ENCODE results near the gene IGF2BP3.
"Not testable (repeated sequence)": the region's sequence is repeated elsewhere in the genome, so short reads cannot be mapped to it uniquely, and the experiment has no call there.

DNA sequence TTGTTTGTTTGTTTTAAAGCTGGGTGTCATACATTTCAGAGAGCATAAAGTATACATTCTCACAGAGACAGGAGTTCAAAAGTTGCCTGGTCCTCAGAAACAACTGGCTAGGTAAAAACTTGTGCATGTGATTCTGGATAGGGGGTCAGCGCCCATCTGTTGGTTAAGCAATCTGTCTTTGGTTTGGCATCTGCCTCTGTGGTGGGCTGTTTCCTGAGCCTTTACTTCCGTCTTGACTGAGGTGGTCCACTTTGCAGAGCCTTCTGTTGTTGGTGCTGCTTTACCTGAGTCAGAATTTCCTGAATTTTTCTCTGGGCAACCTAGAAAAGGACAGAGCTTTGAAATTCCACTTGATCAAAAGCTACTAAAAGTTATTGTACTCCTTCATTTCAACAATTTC, 158.2 kb downstream of the IGF2BP3 start:
- not testable (repeated sequence) for TF ChIP-seq CTCF (conservative IDR thresholded peaks at IDR 0.05); EZH2 (IDR thresholded peaks at IDR 0.05; ENCODE audit: low read depth)

All from PC-9 (cell line).